Measurements from ENCODE around the gene SNRPF.
"Not testable (repeated sequence)": the region's sequence is repeated elsewhere in the genome, so short reads cannot be mapped to it uniquely, and the experiment has no call there.

Gene SNRPF

DNA sequence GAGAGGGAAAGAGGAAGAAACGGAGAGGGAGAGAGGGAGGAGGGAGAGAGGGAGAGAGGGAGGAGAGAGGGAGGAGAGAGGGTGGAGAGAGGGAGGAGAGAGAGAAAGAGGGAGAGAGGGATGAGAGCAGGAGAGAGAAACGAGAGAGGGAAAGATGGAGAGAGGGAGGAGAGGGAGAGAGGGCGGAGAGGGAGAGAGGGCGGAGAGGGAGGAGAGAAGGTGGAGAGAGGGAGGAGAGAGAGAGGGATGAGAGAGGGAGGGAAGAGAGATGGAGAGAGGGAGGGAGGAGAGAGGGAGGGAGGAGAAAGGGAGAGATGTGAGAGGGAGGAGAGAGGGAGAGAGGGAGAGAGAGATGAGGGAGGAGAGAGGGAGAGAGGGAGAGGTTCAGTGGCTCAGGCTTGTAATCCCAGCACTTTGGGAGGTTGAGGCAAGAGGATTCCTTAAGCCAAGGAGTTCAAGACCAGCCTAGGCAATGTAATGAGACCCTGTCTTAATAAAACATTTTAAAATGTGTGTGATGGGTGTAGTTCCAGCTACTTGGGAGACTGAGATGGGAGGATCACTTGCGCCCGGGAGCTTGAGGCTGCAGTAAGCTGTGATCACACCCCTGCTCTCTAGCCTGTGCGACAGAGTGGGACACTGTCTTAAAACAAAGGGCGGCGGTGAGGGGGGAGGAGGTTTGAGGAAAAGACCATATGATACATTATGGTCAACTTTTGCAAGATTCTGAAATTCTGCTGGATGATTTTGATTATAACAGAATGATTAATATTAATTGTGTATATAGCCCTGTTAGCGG is 21.3 kb upstream of the SNRPF start:
- H3K4me1 Mint-ChIP-seq: peaks cover 14% of the 10 kb centered on the region
- H3K4me3 Mint-ChIP-seq: no peak overlapping the region
- H3K36me3 Mint-ChIP-seq (ENCODE audit: low read depth): no peaks in the 10 kb centered on the region
- TF ChIP-seq, protein P1, sequence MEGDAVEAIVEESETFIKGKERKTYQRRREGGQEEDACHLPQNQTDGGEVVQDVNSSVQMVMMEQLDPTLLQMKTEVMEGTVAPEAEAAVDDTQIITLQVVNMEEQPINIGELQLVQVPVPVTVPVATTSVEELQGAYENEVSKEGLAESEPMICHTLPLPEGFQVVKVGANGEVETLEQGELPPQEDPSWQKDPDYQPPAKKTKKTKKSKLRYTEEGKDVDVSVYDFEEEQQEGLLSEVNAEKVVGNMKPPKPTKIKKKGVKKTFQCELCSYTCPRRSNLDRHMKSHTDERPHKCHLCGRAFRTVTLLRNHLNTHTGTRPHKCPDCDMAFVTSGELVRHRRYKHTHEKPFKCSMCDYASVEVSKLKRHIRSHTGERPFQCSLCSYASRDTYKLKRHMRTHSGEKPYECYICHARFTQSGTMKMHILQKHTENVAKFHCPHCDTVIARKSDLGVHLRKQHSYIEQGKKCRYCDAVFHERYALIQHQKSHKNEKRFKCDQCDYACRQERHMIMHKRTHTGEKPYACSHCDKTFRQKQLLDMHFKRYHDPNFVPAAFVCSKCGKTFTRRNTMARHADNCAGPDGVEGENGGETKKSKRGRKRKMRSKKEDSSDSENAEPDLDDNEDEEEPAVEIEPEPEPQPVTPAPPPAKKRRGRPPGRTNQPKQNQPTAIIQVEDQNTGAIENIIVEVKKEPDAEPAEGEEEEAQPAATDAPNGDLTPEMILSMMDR (IDR thresholded peaks at IDR 0.05; ENCODE audit: unreplicated experiment in 3 of 3): no peak
- peaks cover 11% of the 10 kb centered on the region for H3K27me3 Mint-ChIP-seq (ENCODE audit: low read depth)
- H3K9me3 Mint-ChIP-seq: no peaks in the 10 kb centered on the region
- H3K27ac Mint-ChIP-seq: peak overlapping the region in 1 of 3 experiments; percentile 11

GRCh38 chr12:95838125-95838524 is 20.6 kb upstream of the SNRPF start:
- H3K36me3 Mint-ChIP-seq (ENCODE audit: low read depth): no peaks in the 10 kb centered on the region

DNA sequence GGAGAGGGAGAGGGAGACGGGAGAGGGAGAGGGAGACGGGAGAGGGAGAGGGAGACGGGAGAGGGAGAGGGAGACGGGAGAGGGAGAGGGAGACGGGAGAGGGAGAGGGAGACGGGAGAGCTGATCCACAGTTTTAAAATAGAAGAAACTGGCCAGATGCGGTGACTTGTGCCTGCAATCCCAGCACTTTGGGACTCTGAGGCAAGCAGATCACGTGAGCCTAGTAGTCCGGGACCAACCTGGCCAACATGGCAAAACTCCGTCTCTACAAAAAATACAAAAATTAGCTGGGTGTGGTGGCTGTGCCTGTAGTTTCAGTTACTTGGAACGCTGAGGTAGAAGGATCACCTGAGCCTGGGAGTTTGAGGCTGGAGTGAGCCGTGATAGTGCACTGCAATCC is 16.3 kb upstream of the SNRPF start:
- not testable (repeated sequence) for H3K4me1 Mint-ChIP-seq; H3K27ac Mint-ChIP-seq; H3K9me3 Mint-ChIP-seq; H3K27me3 Mint-ChIP-seq (ENCODE audit: low read depth); H3K4me3 Mint-ChIP-seq; H3K36me3 Mint-ChIP-seq (ENCODE audit: low read depth)

More at GRCh38 chr12:95838125-95838524, 20.6 kb upstream of the SNRPF start:
- Mint-ChIP-seq H3K9me3 (no peaks in the 10 kb centered on the region), H3K4me3 (no peak overlapping the region), H3K27me3 (ENCODE audit: low read depth) (peaks cover 11% of the 10 kb centered on the region), H3K4me1 (peaks cover 14% of the 10 kb centered on the region), H3K27ac (peak overlapping the region in 1 of 3 experiments; percentile 11)
- TF ChIP-seq, protein P1 (IDR thresholded peaks at IDR 0.05; ENCODE audit: unreplicated experiment in 3 of 3): no peak

GRCh38 chr12:95848575-95849388 is 10.0 kb upstream of the SNRPF start:
- no peaks in the 10 kb centered on the region for H3K9me3 Mint-ChIP-seq
- peak overlapping the region in 1 of 3 experiments; percentile 2 for H3K4me3 Mint-ChIP-seq
- H3K36me3 Mint-ChIP-seq (ENCODE audit: low read depth): no peaks in the 10 kb centered on the region
- H3K4me1 Mint-ChIP-seq: no peaks in the 10 kb centered on the region
- H3K27me3 Mint-ChIP-seq (ENCODE audit: low read depth): peaks cover 5% of the 10 kb centered on the region
- peak overlapping the region; percentile 39 to 82 (median 73) for H3K27ac Mint-ChIP-seq
- TF ChIP-seq, protein P1 (IDR thresholded peaks at IDR 0.05; ENCODE audit: unreplicated experiment in 3 of 3): peak; percentile 24 to 42 (median 31)

GRCh38 chr12:95851606-95852005 is 7.1 kb upstream of the SNRPF start:
- H3K27ac Mint-ChIP-seq: no peak overlapping the region
- H3K9me3 Mint-ChIP-seq: no peaks in the 10 kb centered on the region
- peaks cover 5% of the 10 kb centered on the region for H3K27me3 Mint-ChIP-seq (ENCODE audit: low read depth)
- H3K4me1 Mint-ChIP-seq: no peaks in the 10 kb centered on the region
- H3K36me3 Mint-ChIP-seq (ENCODE audit: low read depth): no peaks in the 10 kb centered on the region
- TF ChIP-seq, protein P1 (IDR thresholded peaks at IDR 0.05; ENCODE audit: unreplicated experiment in 3 of 3): no peak
- no peak overlapping the region for H3K4me3 Mint-ChIP-seq

- no peaks in the 10 kb centered on the region for H3K4me1 Mint-ChIP-seq
- H3K4me3 Mint-ChIP-seq: no peak overlapping the region
- no peaks in the 10 kb centered on the region for H3K36me3 Mint-ChIP-seq (ENCODE audit: low read depth)
- H3K27ac Mint-ChIP-seq: no peak overlapping the region
- H3K27me3 Mint-ChIP-seq (ENCODE audit: low read depth): peaks cover 5% of the 10 kb centered on the region
- H3K9me3 Mint-ChIP-seq: no peaks in the 10 kb centered on the region
- TF ChIP-seq, protein P1 (IDR thresholded peaks at IDR 0.05; ENCODE audit: unreplicated experiment in 3 of 3): no peak
Measured at GRCh38 chr12:95852133-95852532, 6.6 kb upstream of the SNRPF start.

Data from nephron (organoid).